ENCODE results near the gene CCL22.
"Not testable (repeated sequence)": the region's sequence is repeated elsewhere in the genome, so short reads cannot be mapped to it uniquely, and the experiment has no call there.

CCL22 gene

DNA sequence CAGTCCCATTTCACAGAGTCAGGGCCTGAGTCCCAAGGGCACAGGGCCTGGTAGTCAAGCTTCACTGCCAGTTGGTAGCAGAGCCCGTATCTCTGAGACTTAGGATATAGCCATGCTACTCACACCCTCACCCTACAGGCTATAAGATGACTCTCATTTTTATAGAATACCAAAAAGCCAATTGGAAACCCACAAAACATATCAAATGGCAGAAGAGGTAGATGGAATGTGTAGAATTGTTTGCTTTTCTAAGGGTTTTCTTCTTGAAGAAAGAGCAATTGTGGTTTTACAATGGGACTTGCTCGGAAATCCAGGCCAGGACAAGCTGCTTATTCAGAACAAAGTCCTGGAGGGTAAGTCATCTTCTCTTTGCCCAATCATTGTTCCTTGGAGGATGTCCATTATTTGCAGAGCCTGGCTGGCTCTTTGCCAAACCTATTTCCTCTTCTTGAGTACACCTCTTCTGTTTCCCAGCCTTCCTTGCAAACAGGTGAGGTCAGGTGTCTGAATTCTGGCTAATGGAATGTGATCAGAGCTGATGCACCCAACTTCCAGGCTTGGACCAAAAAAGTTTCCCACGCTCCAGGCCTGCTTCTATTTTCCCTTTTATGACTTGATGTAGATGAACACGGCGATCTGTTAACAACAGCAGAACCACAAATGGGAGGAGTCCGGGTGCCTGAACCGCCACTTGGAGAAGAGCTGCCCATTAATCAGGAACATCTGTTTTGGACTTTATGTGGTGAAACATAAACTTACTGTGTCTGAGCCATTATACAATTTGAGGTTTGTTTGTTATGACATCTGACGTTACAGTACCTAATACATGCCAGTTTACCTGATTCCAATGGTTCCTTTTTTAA is 16.9 kb upstream of the CCL22 start:
- H3K4me1 ChIP-seq = no peaks in the 10 kb centered on the region
- no peak overlapping the region for H3K4me3 ChIP-seq
- DNase-seq = no peak
- no peaks in the 10 kb centered on the region for H3K9me3 ChIP-seq
- no peak overlapping the region for H3K27ac ChIP-seq
- TF ChIP-seq, protein P1, sequence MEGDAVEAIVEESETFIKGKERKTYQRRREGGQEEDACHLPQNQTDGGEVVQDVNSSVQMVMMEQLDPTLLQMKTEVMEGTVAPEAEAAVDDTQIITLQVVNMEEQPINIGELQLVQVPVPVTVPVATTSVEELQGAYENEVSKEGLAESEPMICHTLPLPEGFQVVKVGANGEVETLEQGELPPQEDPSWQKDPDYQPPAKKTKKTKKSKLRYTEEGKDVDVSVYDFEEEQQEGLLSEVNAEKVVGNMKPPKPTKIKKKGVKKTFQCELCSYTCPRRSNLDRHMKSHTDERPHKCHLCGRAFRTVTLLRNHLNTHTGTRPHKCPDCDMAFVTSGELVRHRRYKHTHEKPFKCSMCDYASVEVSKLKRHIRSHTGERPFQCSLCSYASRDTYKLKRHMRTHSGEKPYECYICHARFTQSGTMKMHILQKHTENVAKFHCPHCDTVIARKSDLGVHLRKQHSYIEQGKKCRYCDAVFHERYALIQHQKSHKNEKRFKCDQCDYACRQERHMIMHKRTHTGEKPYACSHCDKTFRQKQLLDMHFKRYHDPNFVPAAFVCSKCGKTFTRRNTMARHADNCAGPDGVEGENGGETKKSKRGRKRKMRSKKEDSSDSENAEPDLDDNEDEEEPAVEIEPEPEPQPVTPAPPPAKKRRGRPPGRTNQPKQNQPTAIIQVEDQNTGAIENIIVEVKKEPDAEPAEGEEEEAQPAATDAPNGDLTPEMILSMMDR (IDR thresholded peaks at IDR 0.05) = no peak
- H3K27me3 ChIP-seq = no peaks in the 10 kb centered on the region
- intact Hi-C loops (cut with DNase I; ENCODE audit: low total_unique reads) = no loop called here
- H3K36me3 ChIP-seq = no peaks in the 10 kb centered on the region

DNA sequence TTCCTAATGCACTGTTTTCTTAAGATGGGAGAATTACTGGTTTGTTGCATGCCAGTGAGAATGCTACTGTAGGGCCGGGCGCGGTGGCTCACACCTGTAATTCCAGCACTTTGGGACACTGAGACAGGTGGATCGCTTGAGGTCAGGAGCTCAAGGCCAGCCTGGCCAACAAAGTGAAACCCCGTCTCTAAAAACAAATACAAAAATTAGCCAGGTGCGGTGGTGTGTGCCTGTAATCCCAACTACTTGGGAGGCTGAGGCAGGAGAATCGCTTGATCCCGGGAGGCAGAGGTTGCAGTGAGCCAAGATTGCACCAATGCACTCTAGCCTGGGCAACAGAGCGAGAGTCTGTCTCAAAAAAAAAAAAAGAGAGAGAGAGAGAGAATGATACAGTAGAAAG is 16.0 kb upstream of the CCL22 start:
- intact Hi-C loops (cut with DNase I; ENCODE audit: low total_unique reads); H3K27ac ChIP-seq; H3K4me3 ChIP-seq; DNase-seq; H3K36me3 ChIP-seq; H3K27me3 ChIP-seq; H3K4me1 ChIP-seq; H3K9me3 ChIP-seq: not testable (repeated sequence)

DNA sequence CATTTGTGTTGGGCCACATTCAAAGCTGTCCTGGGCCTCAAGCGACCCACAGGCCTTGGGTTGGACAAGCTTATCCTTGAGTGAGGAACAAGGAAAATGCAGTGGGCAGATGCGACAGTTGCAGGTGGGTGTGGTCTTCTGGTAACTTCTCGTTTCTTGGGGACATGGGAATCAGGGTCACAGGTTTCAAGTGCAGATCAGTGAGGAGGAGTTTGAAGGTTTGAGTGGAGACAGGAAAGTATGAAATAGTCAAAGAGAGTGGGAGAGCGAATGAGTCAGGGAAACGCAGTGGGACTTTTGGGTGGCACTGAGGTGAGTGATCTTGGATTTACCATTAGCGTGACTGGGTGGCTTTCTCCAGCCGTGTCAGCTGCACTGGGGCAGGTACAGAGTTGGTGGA is 15.4 kb upstream of the CCL22 start:
- intact Hi-C loops (cut with DNase I; ENCODE audit: low total_unique reads) = no loop called here
- Histone ChIP-seq H3K27me3 (peaks cover 0 to 2% of the 10 kb centered on the region in 2 donors), H3K9me3 (no peaks in the 10 kb centered on the region), H3K4me3 (no peak overlapping the region), H3K27ac (no peak overlapping the region), H3K36me3 (no peaks in the 10 kb centered on the region), H3K4me1 (no peaks in the 10 kb centered on the region)
- no peak for DNase-seq
- TF ChIP-seq, protein P1 (IDR thresholded peaks at IDR 0.05) = no peak

DNA sequence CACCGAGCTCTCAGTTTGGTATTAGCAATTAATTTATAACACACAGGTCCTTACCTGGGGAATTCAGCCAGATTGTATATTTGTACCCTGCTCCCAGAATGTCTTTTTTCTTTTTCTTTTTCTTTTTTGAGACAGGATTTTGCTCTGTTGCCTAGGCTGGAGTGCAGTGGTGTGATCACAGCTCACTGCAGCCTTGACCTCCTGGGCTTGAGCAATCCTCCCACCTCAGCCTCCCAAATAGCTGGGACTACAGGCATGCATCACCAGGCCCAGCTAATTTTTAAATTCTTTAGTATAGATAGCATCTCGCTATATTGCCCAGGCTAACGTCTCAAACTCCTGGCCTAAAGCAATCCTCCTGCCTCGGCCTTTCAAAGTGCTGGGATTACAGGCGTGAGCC is 14.5 kb upstream of the CCL22 start:
- H3K4me3 ChIP-seq; H3K4me1 ChIP-seq; H3K9me3 ChIP-seq; DNase-seq; H3K27me3 ChIP-seq; H3K36me3 ChIP-seq; intact Hi-C loops (cut with DNase I; ENCODE audit: low total_unique reads); H3K27ac ChIP-seq: not testable (repeated sequence)

DNA sequence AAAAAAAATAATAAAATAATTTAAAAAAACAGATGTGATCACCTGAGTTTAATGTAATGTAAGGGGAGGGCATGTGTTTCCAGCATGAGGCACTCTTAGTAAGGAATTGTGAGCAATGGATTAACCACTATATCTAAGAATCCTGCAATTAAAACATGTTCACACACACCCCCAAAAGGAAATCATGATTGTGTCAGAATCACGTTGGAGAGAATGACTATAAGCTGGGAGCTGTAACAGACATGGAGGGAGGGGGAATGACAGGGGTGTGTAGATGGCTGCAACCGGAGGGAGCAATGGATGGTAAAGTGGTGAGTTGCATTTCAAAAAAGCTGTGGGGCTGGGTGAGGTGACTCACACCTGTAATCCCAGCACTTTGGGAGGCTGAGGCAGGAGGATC is 13.6 kb upstream of the CCL22 start:
- Histone ChIP-seq H3K27me3 (peaks cover 0 to 3% of the 10 kb centered on the region in 2 donors), H3K36me3 (no peaks in the 10 kb centered on the region), H3K9me3 (no peaks in the 10 kb centered on the region), H3K4me1 (no peaks in the 10 kb centered on the region), H3K27ac (no peak overlapping the region), H3K4me3 (no peak overlapping the region)
- TF ChIP-seq, protein P1 (IDR thresholded peaks at IDR 0.05) = no peak
- intact Hi-C loops (cut with DNase I; ENCODE audit: low total_unique reads) = no loop called here
- DNase-seq = no peak

DNA sequence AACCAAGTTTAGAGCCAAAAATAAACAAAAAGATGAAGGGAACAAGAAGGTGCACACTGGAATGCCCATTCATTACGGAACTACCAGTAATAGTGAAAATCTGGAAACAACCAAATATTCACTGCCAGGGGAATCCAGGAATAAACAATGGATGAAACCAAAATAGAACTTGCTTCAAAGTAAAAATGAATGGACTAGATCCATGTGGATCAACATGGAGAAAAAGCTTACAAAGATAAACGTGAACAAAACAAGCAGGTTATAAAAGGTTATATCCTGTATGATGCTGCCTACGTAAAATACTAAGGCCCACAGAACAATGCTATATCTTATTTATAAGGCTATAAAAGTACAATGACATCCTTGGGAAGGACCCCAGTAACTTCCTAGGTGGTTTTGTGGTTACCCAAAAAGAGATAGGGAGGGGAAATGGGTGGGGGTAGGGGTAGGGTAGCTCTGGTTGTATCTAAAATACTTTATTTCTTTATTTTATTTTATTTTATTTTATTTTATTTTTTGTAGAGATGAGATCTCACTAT is 12.8 kb upstream of the CCL22 start:
- Histone ChIP-seq H3K9me3 (no peaks in the 10 kb centered on the region), H3K4me3 (no peak overlapping the region), H3K27ac (no peak overlapping the region), H3K4me1 (no peaks in the 10 kb centered on the region), H3K27me3 (peaks cover 0 to 3% of the 10 kb centered on the region in 2 donors), H3K36me3 (no peaks in the 10 kb centered on the region)
- TF ChIP-seq, protein P1 (IDR thresholded peaks at IDR 0.05) = no peak
- intact Hi-C loops (cut with DNase I; ENCODE audit: low total_unique reads) = no loop called here
- DNase-seq = no peak

Data from tibial artery (tissue), 4 donors.